ENCODE measurements around the gene CTNS.
"Not testable (repeated sequence)": the region's sequence is repeated elsewhere in the genome, so short reads cannot be mapped to it uniquely, and the experiment has no call there.

Gene CTNS

GRCh38 chr17:3695129-3695722, 58.7 kb downstream of the CTNS start:
- DNase-seq (ENCODE audit: low read depth), result no peak
- peak overlapping the region; percentile 77 for H3K4me3 ChIP-seq (ENCODE audit: low read depth, low read length)
- no peak for TF ChIP-seq CTCF (IDR thresholded peaks at IDR 0.05; ENCODE audit: low read depth, low read length, missing control alignments)

- DNase-seq (ENCODE audit: low read depth), result peak; percentile 59
- no peak for TF ChIP-seq CTCF (IDR thresholded peaks at IDR 0.05; ENCODE audit: low read depth, low read length, missing control alignments)
- peak within 1 kb of the TSS; percentile 77 for H3K4me3 ChIP-seq (ENCODE audit: low read depth, low read length)
Measured at GRCh38 chr17:3695723-3696411, 59.3 kb downstream of the CTNS start, which contains the start of gene P2RX5. Gene P2RX5, minus strand, starts transcription at chr17:3696155. Its CDS starts 150 bp downstream, at chr17:3696005.

- no peak for TF ChIP-seq CTCF (IDR thresholded peaks at IDR 0.05; ENCODE audit: low read depth, low read length, missing control alignments)
- H3K4me3 ChIP-seq (ENCODE audit: low read depth, low read length), result no peak overlapping the region
- DNase-seq (ENCODE audit: low read depth), result no peak
Measured at GRCh38 chr17:3697103-3697476, 60.5 kb downstream of the CTNS start.

- TF ChIP-seq CTCF (IDR thresholded peaks at IDR 0.05; ENCODE audit: low read depth, low read length, missing control alignments), result no peak
- no peak overlapping the region for H3K4me3 ChIP-seq (ENCODE audit: low read depth, low read length)
- no peak for DNase-seq (ENCODE audit: low read depth)
Measured at GRCh38 chr17:3698139-3698538, 61.6 kb downstream of the CTNS start.

GRCh38 chr17:3699951-3700350, 63.4 kb downstream of the CTNS start:
- no peak for DNase-seq (ENCODE audit: low read depth)
- H3K4me3 ChIP-seq (ENCODE audit: low read depth, low read length), result no peak overlapping the region
- no peak for TF ChIP-seq CTCF (IDR thresholded peaks at IDR 0.05; ENCODE audit: low read depth, low read length, missing control alignments)

- not testable (repeated sequence) for DNase-seq (ENCODE audit: low read depth); H3K4me3 ChIP-seq (ENCODE audit: low read depth, low read length)
Measured at GRCh38 chr17:3702041-3702539, 65.5 kb downstream of the CTNS start.

GRCh38 chr17:3704931-3705717, 68.6 kb downstream of the CTNS start:
- no peak for TF ChIP-seq CTCF (IDR thresholded peaks at IDR 0.05; ENCODE audit: low read depth, low read length, missing control alignments)
- no peak overlapping the region for H3K4me3 ChIP-seq (ENCODE audit: low read depth, low read length)
- DNase-seq (ENCODE audit: low read depth), result no peak

GRCh38 chr17:3705718-3705984, 69.1 kb downstream of the CTNS start:
- H3K4me3 ChIP-seq (ENCODE audit: low read depth, low read length); DNase-seq (ENCODE audit: low read depth): not testable (repeated sequence)

Measured in GM12864 (cell line).